ENCODE data around the gene CHAC1. TPM values are rescaled to one million over a fixed set of nuclear protein-coding genes. Genes with fewer than 3 reads are reported as not detected.

CHAC1 gene
- total RNA-seq, 2 experiments from 2014 or later, result 40.4 to 55.6 TPM

GRCh38 chr15:40969363-40969762, 16.1 kb downstream of the CHAC1 start:
- Histone ChIP-seq H3K79me2 (ENCODE audit: insufficient read depth, low read depth, low read length) (no peaks in the 10 kb centered on the region), H3K9me2 (ENCODE audit: insufficient read depth, low read length) (no peaks in the 10 kb centered on the region), H3K9me3 (ENCODE audit: low read length) (no peaks in the 10 kb centered on the region), H3K4me3 (ENCODE audit: low read depth, low read length, poor library complexity, severe bottlenecking) (no peak overlapping the region), H3K4me1 (ENCODE audit: insufficient read depth, low read length, poor library complexity, severe bottlenecking) (no peaks in the 10 kb centered on the region), H2AFZ (ENCODE audit: low read length) (no peak overlapping the region), H3K36me3 (ENCODE audit: insufficient read depth, low read length) (no peaks in the 10 kb centered on the region), H4K20me1 (ENCODE audit: insufficient read depth, low read length) (no peaks in the 10 kb centered on the region), H3K27ac (ENCODE audit: low read depth, low read length, poor library complexity, severe bottlenecking) (no peak overlapping the region), H3K4me2 (ENCODE audit: low read length) (no peak overlapping the region)
- no peak for DNase-seq (ENCODE audit: low spot score)
- no peak for TF ChIP-seq EZH2phosphoT487 (IDR thresholded peaks at IDR 0.05; ENCODE audit: borderline replicate concordance, low read depth, low read length)
- TF ChIP-seq CTCF (conservative IDR thresholded peaks at IDR 0.05; ENCODE audit: low read length), result no peak
- POLR2A ChIA-PET, result interaction anchor here (0.6 kb wide), 1 partner anchor 71 kb away, joined by 5 read pairs; no protein-coding TSS in a partner anchor
- intact Hi-C loops (cut with micrococcal nuclease; ENCODE audit: unreplicated experiment), result no loop called here
- CTCF ChIA-PET (ENCODE audit: unreplicated experiment), result no interaction called here
- BruUV-seq (replicated peaks), result no TSS peak

GRCh38 chr15:40974879-40975278, 21.6 kb downstream of the CHAC1 start:
- H3K79me2 ChIP-seq (ENCODE audit: insufficient read depth, low read depth, low read length), result no peaks in the 10 kb centered on the region
- TF ChIP-seq EZH2phosphoT487 (IDR thresholded peaks at IDR 0.05; ENCODE audit: borderline replicate concordance, low read depth, low read length) (no peak), CTCF (conservative IDR thresholded peaks at IDR 0.05; ENCODE audit: low read length) (no peak)
- no TSS peak for BruUV-seq (replicated peaks)
- no peaks in the 10 kb centered on the region for H3K9me2 ChIP-seq (ENCODE audit: insufficient read depth, low read length)
- POLR2A ChIA-PET, result interaction anchor here (0.6 to 0.7 kb wide), 2 partner anchors 30 to 79 kb away, joined by 3 read pairs; no protein-coding TSS in a partner anchor
- H2AFZ ChIP-seq (ENCODE audit: low read length), result no peak overlapping the region
- H3K4me1 ChIP-seq (ENCODE audit: insufficient read depth, low read length, poor library complexity, severe bottlenecking), result no peaks in the 10 kb centered on the region
- peaks cover 43% of the 10 kb centered on the region for H3K36me3 ChIP-seq (ENCODE audit: insufficient read depth, low read length)
- CTCF ChIA-PET (ENCODE audit: unreplicated experiment), result interaction anchor here (0.7 kb wide), 1 partner anchor 18 kb away, joined by 3 read pairs; no protein-coding TSS in a partner anchor
- intact Hi-C loops (cut with micrococcal nuclease; ENCODE audit: unreplicated experiment), result no loop called here
- no peaks in the 10 kb centered on the region for H4K20me1 ChIP-seq (ENCODE audit: insufficient read depth, low read length)
- no peaks in the 10 kb centered on the region for H3K9me3 ChIP-seq (ENCODE audit: low read length)
- H3K4me3 ChIP-seq (ENCODE audit: low read depth, low read length, poor library complexity, severe bottlenecking), result no peak overlapping the region
- no peak overlapping the region for H3K27ac ChIP-seq (ENCODE audit: low read depth, low read length, poor library complexity, severe bottlenecking)
- H3K4me2 ChIP-seq (ENCODE audit: low read length), result no peak overlapping the region
- DNase-seq (ENCODE audit: low spot score), result no peak

- CTCF ChIA-PET (ENCODE audit: unreplicated experiment), result interaction anchor here (0.6 to 0.7 kb wide), 3 partner anchors 49 to 821 kb away, joined by 3 to 5 read pairs (median 4); no protein-coding TSS in a partner anchor
- POLR2A ChIA-PET, result interaction anchor here (0.6 to 1.2 kb wide), 2 partner anchors 17 to 101 kb away, joined by 3 to 4 read pairs; no protein-coding TSS in a partner anchor
- no peak for DNase-seq (ENCODE audit: low spot score)
- Histone ChIP-seq H2AFZ (ENCODE audit: low read length) (no peak overlapping the region), H3K79me2 (ENCODE audit: insufficient read depth, low read depth, low read length) (no peaks in the 10 kb centered on the region), H4K20me1 (ENCODE audit: insufficient read depth, low read length) (no peaks in the 10 kb centered on the region), H3K36me3 (ENCODE audit: insufficient read depth, low read length) (peaks cover 62% of the 10 kb centered on the region), H3K9me3 (ENCODE audit: low read length) (no peaks in the 10 kb centered on the region), H3K27ac (ENCODE audit: low read depth, low read length, poor library complexity, severe bottlenecking) (no peak overlapping the region), H3K4me3 (ENCODE audit: low read depth, low read length, poor library complexity, severe bottlenecking) (no peak overlapping the region), H3K4me1 (ENCODE audit: insufficient read depth, low read length, poor library complexity, severe bottlenecking) (no peaks in the 10 kb centered on the region), H3K4me2 (ENCODE audit: low read length) (no peak overlapping the region), H3K9me2 (ENCODE audit: insufficient read depth, low read length) (no peaks in the 10 kb centered on the region)
- no TSS peak for BruUV-seq (replicated peaks)
- intact Hi-C loops (cut with micrococcal nuclease; ENCODE audit: unreplicated experiment), result no loop called here
- TF ChIP-seq EZH2phosphoT487 (IDR thresholded peaks at IDR 0.05; ENCODE audit: borderline replicate concordance, low read depth, low read length) (no peak), CTCF (conservative IDR thresholded peaks at IDR 0.05; ENCODE audit: low read length) (no peak)
Measured at GRCh38 chr15:40976819-40977218, 23.5 kb downstream of the CHAC1 start.

Measured in OCI-LY7 (cell line).